ENCODE results near the gene ZNF414.

The ZNF414 gene

DNA sequence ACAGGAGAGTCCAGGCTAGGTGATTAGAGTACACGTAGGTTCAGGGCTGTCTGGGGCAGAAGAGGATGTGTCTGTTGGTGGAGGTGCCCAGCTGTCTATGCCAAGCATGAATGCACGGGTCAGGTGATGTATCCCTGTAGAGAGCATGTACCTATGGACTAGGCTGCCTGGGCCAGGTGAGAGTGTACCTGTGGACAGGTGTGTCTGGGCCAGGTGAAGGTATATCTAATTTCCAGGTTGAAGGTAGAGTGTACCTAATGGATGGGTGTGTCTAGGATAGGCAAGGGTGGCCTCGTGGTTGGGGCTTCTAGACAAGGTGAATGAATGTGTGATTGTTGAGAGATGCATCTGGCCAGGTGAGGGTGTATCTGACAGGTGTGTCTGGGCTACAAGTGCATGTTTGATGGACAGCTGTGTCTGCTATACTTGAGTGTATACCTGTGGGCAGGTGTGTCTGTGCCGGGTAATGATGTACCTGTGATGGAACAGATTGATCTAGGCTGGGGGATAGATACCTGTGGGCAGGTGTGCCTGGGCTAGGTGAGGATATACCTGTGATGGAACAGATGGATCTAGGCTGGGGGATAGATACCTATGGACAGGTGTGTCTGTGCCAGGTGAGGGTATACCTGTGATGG is 15.5 kb upstream of the ZNF414 start:
- H3K4me2 ChIP-seq (ENCODE audit: low read depth, low read length, poor library complexity, severe bottlenecking) = no peak overlapping the region
- H3K79me2 ChIP-seq (ENCODE audit: insufficient read depth, low read length) = no peaks in the 10 kb centered on the region
- no peaks in the 10 kb centered on the region for H3K4me1 ChIP-seq (ENCODE audit: insufficient read depth, low read length, poor library complexity, severe bottlenecking)
- no peaks in the 10 kb centered on the region for H3K27me3 ChIP-seq (ENCODE audit: insufficient read depth, low read length, poor library complexity, severe bottlenecking)
- no peak overlapping the region for H3K9ac ChIP-seq (ENCODE audit: low read depth, low read length, poor library complexity, severe bottlenecking)
- H3K36me3 ChIP-seq (ENCODE audit: insufficient read depth, low read length) = peaks cover 24% of the 10 kb centered on the region; the same call in 1 of the 2 replicates
- no peaks in the 10 kb centered on the region for H4K20me1 ChIP-seq (ENCODE audit: insufficient read depth, low read length, poor library complexity, severe bottlenecking)
- no peak overlapping the region for H2AFZ ChIP-seq (ENCODE audit: low read length)
- no peaks in the 10 kb centered on the region for H3K9me2 ChIP-seq (replicated peaks; ENCODE audit: low read depth, low read length)
- TF ChIP-seq, protein P1, sequence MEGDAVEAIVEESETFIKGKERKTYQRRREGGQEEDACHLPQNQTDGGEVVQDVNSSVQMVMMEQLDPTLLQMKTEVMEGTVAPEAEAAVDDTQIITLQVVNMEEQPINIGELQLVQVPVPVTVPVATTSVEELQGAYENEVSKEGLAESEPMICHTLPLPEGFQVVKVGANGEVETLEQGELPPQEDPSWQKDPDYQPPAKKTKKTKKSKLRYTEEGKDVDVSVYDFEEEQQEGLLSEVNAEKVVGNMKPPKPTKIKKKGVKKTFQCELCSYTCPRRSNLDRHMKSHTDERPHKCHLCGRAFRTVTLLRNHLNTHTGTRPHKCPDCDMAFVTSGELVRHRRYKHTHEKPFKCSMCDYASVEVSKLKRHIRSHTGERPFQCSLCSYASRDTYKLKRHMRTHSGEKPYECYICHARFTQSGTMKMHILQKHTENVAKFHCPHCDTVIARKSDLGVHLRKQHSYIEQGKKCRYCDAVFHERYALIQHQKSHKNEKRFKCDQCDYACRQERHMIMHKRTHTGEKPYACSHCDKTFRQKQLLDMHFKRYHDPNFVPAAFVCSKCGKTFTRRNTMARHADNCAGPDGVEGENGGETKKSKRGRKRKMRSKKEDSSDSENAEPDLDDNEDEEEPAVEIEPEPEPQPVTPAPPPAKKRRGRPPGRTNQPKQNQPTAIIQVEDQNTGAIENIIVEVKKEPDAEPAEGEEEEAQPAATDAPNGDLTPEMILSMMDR (conservative IDR thresholded peaks at IDR 0.05; ENCODE audit: low read length) = no peak
- TF ChIP-seq EZH2phosphoT487 (IDR thresholded peaks at IDR 0.05; ENCODE audit: borderline replicate concordance) = no peak
- H3K4me3 ChIP-seq (ENCODE audit: low read length, poor library complexity, severe bottlenecking) = no peak overlapping the region
- H3F3A ChIP-seq (ENCODE audit: low read depth) = no peaks in the 10 kb centered on the region
- no peaks in the 10 kb centered on the region for H3K9me3 ChIP-seq (ENCODE audit: insufficient read depth, low read depth, low read length)

DNA sequence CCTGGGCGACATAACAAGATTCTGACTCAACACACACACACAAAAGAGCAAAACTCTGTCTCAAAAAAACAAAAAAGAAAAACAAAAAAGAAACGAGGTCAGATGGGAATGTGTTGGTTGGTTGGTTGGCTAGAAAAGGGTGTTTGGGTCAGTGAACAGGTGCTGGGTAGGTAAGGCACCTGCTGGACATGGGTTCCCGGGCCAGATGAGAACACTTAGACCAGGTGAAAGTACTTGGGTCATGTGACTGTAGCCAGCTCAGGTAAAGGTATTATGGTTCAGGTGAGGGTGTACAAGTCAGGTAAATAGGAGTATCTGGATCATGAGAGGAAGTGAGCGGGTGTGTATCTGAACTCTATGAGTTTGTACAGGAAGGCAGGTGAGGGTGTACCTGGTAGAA is 14.5 kb upstream of the ZNF414 start:
- no peak overlapping the region for H3K9ac ChIP-seq (ENCODE audit: low read depth, low read length, poor library complexity, severe bottlenecking)
- no peaks in the 10 kb centered on the region for H3K9me3 ChIP-seq (ENCODE audit: insufficient read depth, low read depth, low read length)
- H3K27me3 ChIP-seq (ENCODE audit: insufficient read depth, low read length, poor library complexity, severe bottlenecking) = no peaks in the 10 kb centered on the region
- no peak for TF ChIP-seq EZH2phosphoT487 (IDR thresholded peaks at IDR 0.05; ENCODE audit: borderline replicate concordance)
- TF ChIP-seq, protein P1 (conservative IDR thresholded peaks at IDR 0.05; ENCODE audit: low read length) = no peak
- no peak overlapping the region for H3K4me2 ChIP-seq (ENCODE audit: low read depth, low read length, poor library complexity, severe bottlenecking)
- H3K79me2 ChIP-seq (ENCODE audit: insufficient read depth, low read length) = no peaks in the 10 kb centered on the region
- peaks cover 25% of the 10 kb centered on the region; the same call in 1 of the 2 replicates for H3K36me3 ChIP-seq (ENCODE audit: insufficient read depth, low read length)
- no peaks in the 10 kb centered on the region for H3K4me1 ChIP-seq (ENCODE audit: insufficient read depth, low read length, poor library complexity, severe bottlenecking)
- H3K9me2 ChIP-seq (replicated peaks; ENCODE audit: low read depth, low read length) = no peaks in the 10 kb centered on the region
- no peak overlapping the region for H2AFZ ChIP-seq (ENCODE audit: low read length)
- H4K20me1 ChIP-seq (ENCODE audit: insufficient read depth, low read length, poor library complexity, severe bottlenecking) = no peaks in the 10 kb centered on the region
- no peak overlapping the region for H3K4me3 ChIP-seq (ENCODE audit: low read length, poor library complexity, severe bottlenecking)
- H3F3A ChIP-seq (ENCODE audit: low read depth) = no peaks in the 10 kb centered on the region

GRCh38 chr19:8526345-8527091 is 12.6 kb upstream of the ZNF414 start:
- Histone ChIP-seq H3K79me2 (ENCODE audit: insufficient read depth, low read length) (no peaks in the 10 kb centered on the region), H3K9me3 (ENCODE audit: insufficient read depth, low read depth, low read length) (no peaks in the 10 kb centered on the region), H3K36me3 (ENCODE audit: insufficient read depth, low read length) (peaks cover 25% of the 10 kb centered on the region; the same call in 1 of the 2 replicates), H3K4me2 (ENCODE audit: low read depth, low read length, poor library complexity, severe bottlenecking) (no peak overlapping the region), H2AFZ (ENCODE audit: low read length) (no peak overlapping the region), H3F3A (ENCODE audit: low read depth) (no peaks in the 10 kb centered on the region), H4K20me1 (ENCODE audit: insufficient read depth, low read length, poor library complexity, severe bottlenecking) (no peaks in the 10 kb centered on the region), H3K9ac (ENCODE audit: low read depth, low read length, poor library complexity, severe bottlenecking) (no peak overlapping the region), H3K9me2 (replicated peaks; ENCODE audit: low read depth, low read length) (no peaks in the 10 kb centered on the region), H3K4me3 (ENCODE audit: low read length, poor library complexity, severe bottlenecking) (no peak overlapping the region), H3K27me3 (ENCODE audit: insufficient read depth, low read length, poor library complexity, severe bottlenecking) (no peaks in the 10 kb centered on the region), H3K4me1 (ENCODE audit: insufficient read depth, low read length, poor library complexity, severe bottlenecking) (no peaks in the 10 kb centered on the region)
- TF ChIP-seq EZH2phosphoT487 (IDR thresholded peaks at IDR 0.05; ENCODE audit: borderline replicate concordance) = no peak
- TF ChIP-seq, protein P1 (conservative IDR thresholded peaks at IDR 0.05; ENCODE audit: low read length) = no peak
